ENCODE results near the gene CUEDC2.

The CUEDC2 gene

GRCh38 chr10:102432162-102432950, at the start of gene CUEDC2:
CUEDC2 (minus strand) TSS chr10:102432574; CDS start chr10:102425188, 7,386 bp downstream.
- peak; percentile 98 for DNase-seq

GRCh38 chr10:102480396-102480795, 48.0 kb upstream of the CUEDC2 start:
- no peak for DNase-seq

GRCh38 chr10:102479651-102480050, 47.3 kb upstream of the CUEDC2 start:
- no peak for DNase-seq

- DNase-seq: no peak
These were observed 44.2 kb upstream of the CUEDC2 start for GRCh38 chr10:102476466-102477141.

GRCh38 chr10:102475451-102476040, 43.2 kb upstream of the CUEDC2 start:
- DNase-seq: no peak

- no peak for DNase-seq
These were observed 41.3 kb upstream of the CUEDC2 start for GRCh38 chr10:102473445-102474331.

GRCh38 chr10:102470579-102471546, 38.5 kb upstream of the CUEDC2 start:
- DNase-seq: no peak

GRCh38 chr10:102468683-102469082, 36.3 kb upstream of the CUEDC2 start:
- no peak for DNase-seq

GRCh38 chr10:102467971-102468438, 35.6 kb upstream of the CUEDC2 start:
- peak; percentile 91 for DNase-seq

- no peak for DNase-seq
These were observed 34.9 kb upstream of the CUEDC2 start for GRCh38 chr10:102467318-102467717.

GRCh38 chr10:102465466-102465865, 33.1 kb upstream of the CUEDC2 start:
- DNase-seq: no peak

- no peak for DNase-seq
These were observed 31.6 kb upstream of the CUEDC2 start for GRCh38 chr10:102463983-102464382.

GRCh38 chr10:102462512-102463054, 30.2 kb upstream of the CUEDC2 start:
- no peak for DNase-seq

- DNase-seq: peak; percentile 88
These were observed 29.0 kb upstream of the CUEDC2 start for GRCh38 chr10:102461187-102462054.

GRCh38 chr10:102460836-102461186, 28.4 kb upstream of the CUEDC2 start:
- DNase-seq: no peak

GRCh38 chr10:102458656-102459055, 26.3 kb upstream of the CUEDC2 start:
- DNase-seq: no peak

- DNase-seq: no peak
These were observed 25.3 kb upstream of the CUEDC2 start for GRCh38 chr10:102457591-102458150.

- peak; percentile 87 for DNase-seq
These were observed 23.6 kb upstream of the CUEDC2 start for GRCh38 chr10:102455893-102456471.

Data from inflammatory macrophage treated with lipopolysaccharide for 4 hours (primary cell).